Retinal pigment epithelial cell (primary cell): ENCODE data around the gene INO80.

ENCODE experiments used
- DNase-seq: peaks from one replicate; pipeline ENCODE4 v3.0.0-alpha.2; 2010; ENCODE audit warnings: low read depth
- H3K4me3 ChIP-seq: 2 replicates; pipeline ENCODE4 v1.5.1; 2011; ENCODE audit warnings: mild to moderate bottlenecking, low read length, control low read depth, moderate library complexity
- TF ChIP-seq, protein P1 (sequence below): conservative IDR thresholded peaks from 2 replicates; pipeline ENCODE4 v1.5.1; 2011; ENCODE audit warnings: low read depth, low read length, control low read depth, inconsistent platforms

The INO80 gene

DNA sequence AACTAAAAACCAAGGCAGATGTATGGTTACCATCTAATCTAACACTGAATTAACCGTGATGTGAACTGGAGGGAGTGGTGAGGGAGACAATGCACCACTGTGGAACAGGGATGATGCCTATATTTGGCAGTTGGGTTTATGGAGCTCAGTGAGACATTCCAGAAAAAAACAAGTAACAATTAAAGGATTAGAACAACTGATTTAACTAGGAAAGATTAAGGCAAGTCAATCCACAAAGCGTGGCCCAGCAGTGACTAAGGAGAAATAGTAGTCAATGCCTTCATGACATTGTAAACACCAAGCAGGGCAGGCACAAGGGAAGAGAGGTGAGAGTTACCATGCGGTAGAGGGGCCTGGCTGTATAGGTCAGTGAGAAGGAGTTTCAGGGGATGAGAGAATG is 124.7 kb downstream of the INO80 start:
- TF ChIP-seq, protein P1, sequence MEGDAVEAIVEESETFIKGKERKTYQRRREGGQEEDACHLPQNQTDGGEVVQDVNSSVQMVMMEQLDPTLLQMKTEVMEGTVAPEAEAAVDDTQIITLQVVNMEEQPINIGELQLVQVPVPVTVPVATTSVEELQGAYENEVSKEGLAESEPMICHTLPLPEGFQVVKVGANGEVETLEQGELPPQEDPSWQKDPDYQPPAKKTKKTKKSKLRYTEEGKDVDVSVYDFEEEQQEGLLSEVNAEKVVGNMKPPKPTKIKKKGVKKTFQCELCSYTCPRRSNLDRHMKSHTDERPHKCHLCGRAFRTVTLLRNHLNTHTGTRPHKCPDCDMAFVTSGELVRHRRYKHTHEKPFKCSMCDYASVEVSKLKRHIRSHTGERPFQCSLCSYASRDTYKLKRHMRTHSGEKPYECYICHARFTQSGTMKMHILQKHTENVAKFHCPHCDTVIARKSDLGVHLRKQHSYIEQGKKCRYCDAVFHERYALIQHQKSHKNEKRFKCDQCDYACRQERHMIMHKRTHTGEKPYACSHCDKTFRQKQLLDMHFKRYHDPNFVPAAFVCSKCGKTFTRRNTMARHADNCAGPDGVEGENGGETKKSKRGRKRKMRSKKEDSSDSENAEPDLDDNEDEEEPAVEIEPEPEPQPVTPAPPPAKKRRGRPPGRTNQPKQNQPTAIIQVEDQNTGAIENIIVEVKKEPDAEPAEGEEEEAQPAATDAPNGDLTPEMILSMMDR, result no peak

DNA sequence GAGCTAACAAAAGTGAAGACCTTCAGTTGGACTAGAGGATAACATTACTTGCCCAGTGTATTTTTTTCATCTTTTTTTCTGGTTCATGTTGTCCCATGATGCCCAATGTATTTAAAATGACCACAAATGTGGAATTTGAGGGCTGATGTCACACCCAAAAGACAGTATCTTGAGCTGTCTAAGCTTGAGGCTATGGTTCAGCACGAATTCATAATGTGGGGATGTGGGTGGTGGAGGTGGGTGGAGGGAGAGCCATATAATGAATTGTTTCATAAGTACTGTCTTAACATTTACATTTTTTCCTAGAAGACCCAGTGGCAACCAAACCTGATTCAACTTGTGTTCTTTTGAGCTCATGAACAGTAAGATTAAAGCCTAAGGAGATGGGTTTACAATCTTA is 125.3 kb downstream of the INO80 start:
- TF ChIP-seq, protein P1, result no peak
- no peak overlapping the region for H3K4me3 ChIP-seq
- DNase-seq, result no peak

More for the DNA sequence above, 124.7 kb downstream of the INO80 start:
- H3K4me3 ChIP-seq, result no peak overlapping the region
- peak; percentile 19 for DNase-seq

DNA sequence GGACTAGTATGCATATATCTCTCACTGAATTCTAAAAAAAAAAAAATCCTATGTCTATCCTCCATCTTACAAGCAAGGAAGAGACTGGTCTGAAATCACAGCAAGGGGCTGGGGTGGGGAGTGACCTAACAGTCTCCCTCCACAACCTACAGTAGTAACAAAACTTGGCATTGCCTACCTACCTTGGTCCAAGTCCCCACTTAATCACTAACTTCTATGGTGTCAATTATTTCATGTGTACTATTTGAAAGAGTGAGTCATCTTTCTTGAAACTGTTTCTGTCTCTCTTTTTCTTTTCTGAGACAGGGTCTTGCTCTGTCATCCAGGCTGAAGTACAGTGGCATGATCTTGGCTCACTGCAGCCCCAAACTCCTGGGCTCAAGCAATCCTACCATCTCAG is 126.0 kb downstream of the INO80 start:
- TF ChIP-seq, protein P1, result no peak
- no peak for DNase-seq
- H3K4me3 ChIP-seq, result no peak overlapping the region

DNA sequence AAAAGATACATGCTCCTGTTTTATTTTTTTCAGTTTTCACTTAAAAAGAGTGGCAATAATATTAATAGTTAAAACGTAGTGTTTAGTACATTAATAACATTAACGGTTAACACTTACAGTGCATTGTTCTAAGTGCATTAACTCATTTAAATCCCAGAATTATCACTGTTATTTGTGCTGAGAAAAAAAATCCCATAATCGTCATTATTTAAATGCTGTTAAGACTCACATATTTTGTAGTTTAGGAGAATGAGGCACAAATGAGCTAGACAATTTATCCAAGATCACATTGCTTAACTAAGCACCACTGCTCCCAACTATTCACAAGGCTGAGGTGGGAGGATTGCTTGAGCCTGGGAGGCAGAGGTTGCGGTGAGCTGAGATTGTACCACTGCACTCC is 127.9 kb downstream of the INO80 start:
- no peak for DNase-seq
- H3K4me3 ChIP-seq, result no peak overlapping the region
- TF ChIP-seq, protein P1, result no peak

DNA sequence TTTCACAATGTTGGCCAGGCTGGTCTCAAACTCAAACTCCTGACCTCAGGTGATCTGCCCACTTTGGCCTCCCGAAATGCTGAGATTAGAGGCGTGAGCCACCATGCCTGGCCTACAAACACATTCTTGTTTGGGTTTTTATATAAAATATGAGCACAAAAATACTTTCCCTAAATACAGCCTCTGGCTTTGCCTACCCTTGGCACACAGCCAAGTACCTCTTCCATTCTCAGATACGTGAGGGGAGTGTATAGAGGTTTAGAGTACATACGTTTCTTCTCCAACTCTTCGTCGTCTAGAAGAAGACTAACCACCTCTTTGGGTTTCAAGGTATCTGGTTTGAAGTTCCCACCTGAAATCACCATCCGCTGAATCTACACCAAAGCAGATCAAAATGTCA is 129.3 kb downstream of the INO80 start:
- no peak for DNase-seq
- H3K4me3 ChIP-seq, result no peak overlapping the region
- TF ChIP-seq, protein P1, result no peak

DNA sequence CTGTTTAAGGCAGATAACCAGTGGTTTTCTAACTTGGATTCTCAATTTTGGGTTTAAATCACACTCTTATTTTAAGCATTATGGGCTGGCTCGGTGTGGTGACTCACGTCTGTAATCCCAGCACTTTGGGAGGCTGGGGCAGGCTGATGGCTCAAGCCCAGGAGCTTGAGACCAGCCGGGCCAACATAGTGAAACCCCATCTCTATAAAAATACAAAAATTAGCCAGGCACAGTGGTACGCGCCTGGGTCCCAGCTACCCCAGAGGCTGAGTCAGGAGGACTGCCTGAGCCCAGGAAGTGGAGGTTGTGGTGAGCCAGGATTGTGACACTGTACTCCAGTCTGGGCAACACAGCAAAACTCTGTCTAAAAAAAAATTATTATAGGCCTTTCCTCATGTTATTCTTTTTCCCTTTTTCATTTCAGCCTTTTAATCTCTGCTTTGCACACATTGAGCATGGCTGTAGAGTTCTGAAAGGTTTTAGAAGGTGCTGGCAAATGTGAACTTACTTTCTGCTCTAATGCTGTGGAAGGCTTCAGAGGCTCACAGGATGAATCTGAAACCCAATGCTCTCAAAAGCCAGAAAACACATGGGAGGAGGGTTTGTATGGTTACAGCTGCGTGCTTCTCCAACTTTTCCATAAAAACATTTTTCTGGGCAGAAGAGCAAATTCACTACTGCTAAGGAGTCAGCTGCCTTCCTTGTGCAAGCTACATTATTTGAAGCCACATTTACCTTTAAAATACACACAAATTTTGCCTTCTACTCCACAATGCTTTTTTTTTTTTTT is 130.3 kb downstream of the INO80 start:
- TF ChIP-seq, protein P1, result no peak
- no peak overlapping the region for H3K4me3 ChIP-seq
- no peak for DNase-seq

DNA sequence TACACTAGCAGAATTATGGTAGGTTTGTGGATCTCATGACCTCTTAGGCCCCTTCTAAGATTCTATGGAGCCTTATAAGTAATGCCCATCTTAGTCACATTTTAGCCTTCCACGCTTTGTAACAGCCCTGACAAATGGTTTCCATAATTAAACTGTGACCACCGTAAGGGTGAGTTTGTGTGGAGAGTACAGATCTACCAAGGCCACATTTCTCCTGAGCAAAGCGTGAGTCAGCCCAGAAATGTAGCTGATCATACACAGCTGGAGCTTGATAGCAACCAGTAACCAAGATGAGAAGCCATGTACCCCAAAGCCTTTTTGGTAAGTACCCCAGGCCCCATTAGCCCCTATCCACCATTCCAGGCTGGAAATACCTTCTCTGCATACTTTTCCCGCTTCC is 131.1 kb downstream of the INO80 start:
- TF ChIP-seq, protein P1, result no peak
- H3K4me3 ChIP-seq, result no peak overlapping the region
- no peak for DNase-seq
